Bronchial epithelial cell (primary cell): Measurements from ENCODE around the gene CEBPE. TPM values are rescaled to one million over a fixed set of nuclear protein-coding genes. Genes with fewer than 3 reads are reported as not detected.

ENCODE experiments used
- DNase-seq: peaks from one replicate; pipeline ENCODE4 v3.0.0-alpha.2; 2010; ENCODE audit warnings: low read depth
- FAIRE-seq: peaks from 2 replicates; lab custom pipeline; 2011; peaks lifted over from hg19 to GRCh38; lab: Jason Lieb, UNC
- H3K27me3 ChIP-seq: 2 replicates; pipeline ENCODE4 v1.5.1; 2011; ENCODE audit warnings: low read length; ENCODE audit not compliant: control insufficient read depth, insufficient read depth
- H3K36me3 ChIP-seq: 2 replicates; pipeline ENCODE4 v1.5.1; 2011; ENCODE audit warnings: low read length; ENCODE audit not compliant: control insufficient read depth, insufficient read depth
- H3K4me3 ChIP-seq: 2 replicates; pipeline ENCODE4 v1.5.1; 2011; ENCODE audit warnings: mild to moderate bottlenecking, low read depth, low read length, control low read depth
- total RNA-seq: library from RNA; depleted of rRNA; stranded (reverse); fragments of >200 nt; gene quantifications from 2 replicates; pipeline ENCODE4 v1.2.1, GENCODE V29; 2014
- TF ChIP-seq, protein P1 (sequence below): IDR thresholded peaks from 2 replicates; pipeline ENCODE4 v1.5.1; 2011; ENCODE audit warnings: mild to moderate bottlenecking, moderate library complexity, low read length, control low read depth, inconsistent platforms; ENCODE audit not compliant: insufficient read depth, severe bottlenecking

CEBPE gene
- total RNA-seq, 1 donor from 2014 or later, result not detected

GRCh38 chr14:23128969-23129758 lies 10.1 kb upstream of the CEBPE start:
- TF ChIP-seq, protein P1, sequence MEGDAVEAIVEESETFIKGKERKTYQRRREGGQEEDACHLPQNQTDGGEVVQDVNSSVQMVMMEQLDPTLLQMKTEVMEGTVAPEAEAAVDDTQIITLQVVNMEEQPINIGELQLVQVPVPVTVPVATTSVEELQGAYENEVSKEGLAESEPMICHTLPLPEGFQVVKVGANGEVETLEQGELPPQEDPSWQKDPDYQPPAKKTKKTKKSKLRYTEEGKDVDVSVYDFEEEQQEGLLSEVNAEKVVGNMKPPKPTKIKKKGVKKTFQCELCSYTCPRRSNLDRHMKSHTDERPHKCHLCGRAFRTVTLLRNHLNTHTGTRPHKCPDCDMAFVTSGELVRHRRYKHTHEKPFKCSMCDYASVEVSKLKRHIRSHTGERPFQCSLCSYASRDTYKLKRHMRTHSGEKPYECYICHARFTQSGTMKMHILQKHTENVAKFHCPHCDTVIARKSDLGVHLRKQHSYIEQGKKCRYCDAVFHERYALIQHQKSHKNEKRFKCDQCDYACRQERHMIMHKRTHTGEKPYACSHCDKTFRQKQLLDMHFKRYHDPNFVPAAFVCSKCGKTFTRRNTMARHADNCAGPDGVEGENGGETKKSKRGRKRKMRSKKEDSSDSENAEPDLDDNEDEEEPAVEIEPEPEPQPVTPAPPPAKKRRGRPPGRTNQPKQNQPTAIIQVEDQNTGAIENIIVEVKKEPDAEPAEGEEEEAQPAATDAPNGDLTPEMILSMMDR, result no peak
- FAIRE-seq (no peak), DNase-seq (no peak)
- H3K27me3 ChIP-seq, result no peaks in the 10 kb centered on the region
- H3K36me3 ChIP-seq, result peaks cover 2% of the 10 kb centered on the region
- no peak overlapping the region for H3K4me3 ChIP-seq

- TF ChIP-seq, protein P1, result no peak
- no peak for DNase-seq
- H3K4me3 ChIP-seq, result no peak overlapping the region
- no peaks in the 10 kb centered on the region for H3K27me3 ChIP-seq
- FAIRE-seq, result no peak
- peaks cover 2% of the 10 kb centered on the region for H3K36me3 ChIP-seq
Measured at GRCh38 chr14:23127861-23128260, 8.8 kb upstream of the CEBPE start.

- DNase-seq (no peak), FAIRE-seq (no peak)
- Histone ChIP-seq H3K4me3 (no peak overlapping the region), H3K27me3 (no peaks in the 10 kb centered on the region), H3K36me3 (peaks cover 2% of the 10 kb centered on the region)
- TF ChIP-seq, protein P1, result no peak
Measured at GRCh38 chr14:23126548-23127278, 7.7 kb upstream of the CEBPE start.

DNA sequence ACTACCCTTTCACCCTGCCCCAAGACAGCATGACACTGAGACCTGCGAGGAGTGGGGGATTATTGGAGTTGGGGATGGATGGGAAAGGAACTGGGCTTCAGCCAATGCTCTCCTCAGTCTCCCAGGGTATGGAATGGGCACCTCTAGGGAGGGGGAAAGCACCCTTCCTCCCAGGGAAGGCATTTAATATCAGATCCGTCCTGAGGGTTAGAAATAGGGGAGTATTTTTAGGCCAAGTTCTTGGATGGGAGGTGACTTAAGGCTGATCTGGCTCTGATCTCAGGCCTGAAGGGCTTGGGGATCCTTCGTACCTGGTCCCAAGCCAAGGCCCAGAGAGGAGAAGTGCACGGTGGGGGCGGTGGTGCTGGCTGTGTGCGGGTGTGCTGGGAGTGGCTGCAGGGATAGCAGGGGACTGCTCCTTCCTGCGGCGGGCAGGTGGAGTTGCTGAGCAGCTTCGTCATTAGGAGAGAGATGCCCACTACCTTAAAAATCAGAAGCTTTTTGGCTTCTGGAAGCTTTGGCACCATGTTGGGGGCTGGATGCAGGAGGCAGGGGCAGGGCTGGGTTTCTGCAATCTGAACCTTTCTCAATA lies 7.0 kb upstream of the CEBPE start:
- peaks cover 2% of the 10 kb centered on the region for H3K36me3 ChIP-seq
- no peaks in the 10 kb centered on the region for H3K27me3 ChIP-seq
- TF ChIP-seq, protein P1, result no peak
- no peak overlapping the region for H3K4me3 ChIP-seq
- FAIRE-seq, result no peak
- no peak for DNase-seq

- peaks cover 2% of the 10 kb centered on the region for H3K36me3 ChIP-seq
- FAIRE-seq (no peak), DNase-seq (no peak)
- no peaks in the 10 kb centered on the region for H3K27me3 ChIP-seq
- H3K4me3 ChIP-seq, result no peak overlapping the region
- TF ChIP-seq, protein P1, result no peak
Measured at GRCh38 chr14:23125011-23125410, 6.0 kb upstream of the CEBPE start.
